VCaP (cell line): Measurements from ENCODE around the gene SLC35B4.

Experiments used
- H3K27ac ChIP-seq: fragments of 450-650 bp; 2 replicates; pipeline ENCODE4 v1.5.1; 2017
- CTCF ChIP-seq: fragments of 450-650 bp; conservative IDR thresholded peaks from 2 replicates; pipeline ENCODE4 v1.5.1; 2017; ENCODE audit warnings: mild to moderate bottlenecking, moderate library complexity

The SLC35B4 gene

DNA sequence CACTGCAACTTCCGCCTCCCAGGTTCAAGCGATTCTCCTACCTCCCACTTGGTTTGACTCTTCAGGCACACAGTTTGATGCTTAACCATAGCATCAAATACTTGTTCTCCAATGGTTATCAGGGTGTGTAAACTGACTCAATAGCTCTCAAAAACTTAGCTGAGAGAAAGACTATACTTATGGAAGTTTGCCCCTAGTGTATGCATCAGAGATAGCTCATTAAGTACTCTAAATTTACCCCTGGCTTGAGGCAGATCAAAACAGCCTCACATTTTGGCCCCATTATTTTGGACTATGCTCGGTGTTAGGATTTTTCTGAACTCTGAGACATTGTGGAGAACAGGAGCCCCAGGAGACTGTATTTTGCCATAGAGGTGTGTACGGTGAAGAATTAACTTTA lies 40.8 kb upstream of the SLC35B4 start:
- no peak overlapping the region for H3K27ac ChIP-seq
- no peak for TF ChIP-seq CTCF

GRCh38 chr7:134356421-134356936 lies 39.7 kb upstream of the SLC35B4 start:
- peak overlapping the region; percentile 69 for H3K27ac ChIP-seq
- TF ChIP-seq CTCF, result no peak

DNA sequence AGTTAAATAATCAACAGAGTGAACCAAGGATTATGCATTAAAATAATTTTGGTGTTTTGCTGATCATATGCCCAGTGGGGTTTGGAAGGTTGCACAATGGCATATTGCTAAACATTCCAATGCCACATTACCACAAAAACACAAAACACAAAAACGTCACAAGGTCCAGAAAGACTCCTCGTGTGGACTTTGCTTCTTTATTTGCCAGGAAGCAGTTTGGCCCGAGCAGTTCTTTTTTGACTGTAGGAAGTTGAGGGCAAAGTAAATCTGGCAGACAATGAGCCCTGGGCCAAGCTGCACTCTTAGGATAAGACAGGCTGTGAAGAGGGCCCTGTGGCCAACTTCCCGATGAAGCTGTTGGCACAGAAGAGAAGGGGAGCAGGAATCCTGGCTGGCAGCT lies 39.2 kb upstream of the SLC35B4 start:
- TF ChIP-seq CTCF, result no peak
- H3K27ac ChIP-seq, result peak overlapping the region; percentile 69

GRCh38 chr7:134355004-134355525 lies 38.3 kb upstream of the SLC35B4 start:
- no peak for TF ChIP-seq CTCF
- H3K27ac ChIP-seq, result peak overlapping the region; percentile 69

GRCh38 chr7:134353411-134353810 lies 36.7 kb upstream of the SLC35B4 start:
- no peak for TF ChIP-seq CTCF
- H3K27ac ChIP-seq, result no peak overlapping the region

GRCh38 chr7:134351424-134351823 lies 34.7 kb upstream of the SLC35B4 start:
- no peak for TF ChIP-seq CTCF
- no peak overlapping the region for H3K27ac ChIP-seq

GRCh38 chr7:134350709-134351108 lies 34.0 kb upstream of the SLC35B4 start:
- H3K27ac ChIP-seq, result no peak overlapping the region
- no peak for TF ChIP-seq CTCF
